ENCODE measurements around the gene LENG9.

Gene LENG9

DNA sequence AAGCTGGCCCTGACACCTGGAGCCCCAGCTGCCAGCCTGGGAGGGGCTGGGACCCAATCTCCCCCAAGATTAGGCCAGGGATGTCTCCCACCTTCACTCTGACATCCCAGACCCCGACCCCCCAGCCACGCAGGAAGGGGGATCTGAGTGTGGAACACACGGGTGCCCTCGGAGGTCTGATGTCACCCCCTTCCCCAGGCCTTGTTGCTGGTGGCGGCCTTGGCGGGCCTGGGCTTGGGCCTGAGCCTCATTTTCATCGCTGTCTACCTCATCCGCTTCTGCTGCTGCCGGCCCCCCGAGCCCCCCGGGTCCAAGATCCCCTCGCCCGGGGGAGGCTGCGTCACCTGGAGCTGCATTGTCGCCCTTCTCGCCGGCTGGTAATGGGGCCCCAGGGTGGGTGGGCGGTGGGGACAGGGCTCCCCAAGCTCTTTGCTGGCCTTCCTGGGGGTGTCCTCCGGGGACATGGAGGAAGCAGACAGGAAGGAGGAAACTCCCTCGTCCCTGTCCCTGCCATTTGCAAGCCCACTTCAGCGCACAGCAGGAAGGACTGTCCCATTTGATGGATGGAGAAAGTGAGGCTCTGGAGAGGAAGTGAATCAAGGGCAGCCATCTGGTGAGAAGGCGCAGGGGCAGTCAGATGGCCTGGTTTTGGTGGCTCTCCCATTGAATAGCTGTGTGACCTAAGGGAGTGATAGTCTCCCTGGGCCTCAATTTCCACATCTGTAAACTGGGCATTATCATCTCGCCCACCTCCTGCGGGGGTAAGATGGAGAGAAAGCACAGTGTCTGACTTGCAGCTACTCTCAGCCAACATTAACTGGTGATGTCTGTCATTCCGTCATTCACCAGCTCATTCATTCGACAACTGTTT is 44.4 kb downstream of the LENG9 start:
- no peak for DNase-seq

DNA sequence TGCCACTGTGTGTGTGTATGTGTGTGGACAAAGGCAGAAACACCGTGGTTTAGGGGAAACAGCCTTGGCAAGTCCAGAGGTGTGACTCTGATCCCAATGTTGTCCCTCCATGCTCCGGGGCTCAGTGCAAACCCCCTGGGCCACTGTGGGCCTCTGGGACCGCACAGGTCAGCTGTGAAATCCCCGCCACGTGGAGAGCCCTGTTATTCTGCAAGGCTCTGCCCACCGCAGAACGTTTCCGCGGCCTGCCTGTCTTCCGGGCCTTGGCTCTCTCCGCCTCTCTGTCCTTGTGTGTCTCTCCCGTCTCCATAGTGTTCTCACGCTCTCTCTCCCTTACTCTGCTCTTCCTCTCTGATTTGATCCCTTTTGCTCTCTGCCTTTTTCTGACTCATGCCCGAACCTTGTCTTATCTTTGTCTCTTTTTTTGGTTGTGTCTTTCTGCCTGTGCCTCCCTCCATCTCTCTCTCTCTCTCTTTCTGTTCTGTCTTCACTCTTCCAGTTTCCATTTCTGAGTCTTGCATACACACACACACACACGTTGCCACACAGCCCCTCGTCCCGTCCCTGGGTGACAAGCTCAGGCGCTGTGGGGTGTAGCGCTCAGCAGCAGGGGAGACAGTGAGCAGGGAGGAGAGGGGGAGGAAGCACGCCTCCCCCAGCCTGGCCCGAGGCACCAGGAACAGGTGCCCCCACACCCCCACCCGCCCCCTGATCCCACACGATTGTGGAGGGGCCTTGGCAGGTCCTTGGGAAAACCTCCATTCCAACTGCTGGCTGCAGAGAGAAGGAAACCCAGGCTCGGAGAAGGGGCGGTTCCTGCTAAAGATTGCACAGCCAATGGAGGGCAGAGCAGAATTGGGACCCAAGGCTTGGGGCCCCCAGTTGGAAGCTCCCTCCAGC is 45.3 kb downstream of the LENG9 start:
- peak; percentile 81 for DNase-seq

DNA sequence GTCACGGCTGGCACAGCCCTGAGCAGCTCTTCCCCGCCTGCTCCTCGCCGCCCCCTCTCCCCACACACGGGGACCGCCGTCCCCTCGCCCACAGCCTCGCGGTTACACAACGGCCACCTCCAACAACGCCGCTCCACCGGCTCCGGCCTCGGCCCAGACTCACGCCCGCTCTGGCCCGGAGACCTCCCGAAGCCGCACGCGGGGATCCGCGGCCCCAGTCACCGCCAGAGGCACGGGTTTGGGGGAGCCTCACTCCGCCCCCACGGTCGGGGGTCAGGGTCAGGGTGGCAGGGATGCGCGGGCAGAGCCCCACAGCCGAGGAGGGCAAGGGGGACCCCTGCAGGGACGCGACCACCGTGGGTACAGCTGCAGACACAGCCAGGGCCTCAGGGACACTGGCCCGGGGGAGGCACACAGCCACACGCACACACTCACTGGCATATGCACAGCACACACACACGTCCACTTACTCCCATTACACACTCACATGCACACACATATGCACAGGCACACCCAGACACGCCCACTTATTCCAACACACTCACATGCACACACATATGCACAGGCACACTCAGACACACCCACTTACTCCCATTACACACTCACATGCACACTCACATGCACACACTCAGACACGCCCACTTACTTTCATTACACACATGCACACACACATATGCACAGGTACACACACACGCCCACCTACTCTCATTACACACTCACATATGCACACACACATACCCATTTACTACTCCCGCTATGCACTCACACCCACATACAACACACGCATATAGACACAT is 46.7 kb downstream of the LENG9 start:
- DNase-seq = no peak

DNA sequence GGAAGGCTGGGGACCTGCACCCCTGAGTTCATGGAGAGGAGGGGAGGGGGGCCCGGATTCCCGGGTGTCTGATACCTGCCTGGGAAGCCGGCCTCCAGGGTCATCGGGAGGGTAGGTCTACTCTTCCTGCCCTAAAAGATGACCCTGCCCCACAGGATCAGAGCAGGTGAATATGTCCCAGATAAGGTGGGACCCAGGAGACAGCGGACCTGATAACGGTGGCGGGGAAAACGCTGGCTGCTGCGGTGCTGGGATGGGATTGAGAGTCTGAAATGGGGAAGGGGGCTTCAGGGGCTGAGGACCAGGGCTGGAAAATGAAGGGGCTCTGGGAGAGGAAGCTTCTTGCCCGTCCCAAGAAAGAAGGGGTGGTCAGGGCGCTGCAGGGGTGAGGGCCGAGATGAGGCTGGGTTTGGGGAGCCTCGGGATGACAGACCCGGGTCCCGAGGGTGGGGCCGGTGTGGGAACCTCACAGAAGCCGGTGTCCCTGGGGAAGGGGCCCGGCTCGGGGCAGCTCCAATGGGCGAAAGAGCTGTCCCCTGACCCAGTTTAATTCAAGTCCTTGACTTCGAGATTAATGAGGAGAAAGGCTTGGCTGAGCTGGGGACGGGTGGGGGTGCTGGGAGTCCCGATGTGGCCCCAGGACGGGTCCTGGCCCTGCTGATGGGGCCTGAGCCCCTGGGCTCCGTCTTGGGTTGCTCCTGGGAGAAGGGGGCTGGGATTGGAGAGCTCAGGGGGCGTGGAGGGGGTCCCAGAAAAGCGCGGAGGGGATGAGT is 47.5 kb downstream of the LENG9 start:
- no peak for DNase-seq

DNA sequence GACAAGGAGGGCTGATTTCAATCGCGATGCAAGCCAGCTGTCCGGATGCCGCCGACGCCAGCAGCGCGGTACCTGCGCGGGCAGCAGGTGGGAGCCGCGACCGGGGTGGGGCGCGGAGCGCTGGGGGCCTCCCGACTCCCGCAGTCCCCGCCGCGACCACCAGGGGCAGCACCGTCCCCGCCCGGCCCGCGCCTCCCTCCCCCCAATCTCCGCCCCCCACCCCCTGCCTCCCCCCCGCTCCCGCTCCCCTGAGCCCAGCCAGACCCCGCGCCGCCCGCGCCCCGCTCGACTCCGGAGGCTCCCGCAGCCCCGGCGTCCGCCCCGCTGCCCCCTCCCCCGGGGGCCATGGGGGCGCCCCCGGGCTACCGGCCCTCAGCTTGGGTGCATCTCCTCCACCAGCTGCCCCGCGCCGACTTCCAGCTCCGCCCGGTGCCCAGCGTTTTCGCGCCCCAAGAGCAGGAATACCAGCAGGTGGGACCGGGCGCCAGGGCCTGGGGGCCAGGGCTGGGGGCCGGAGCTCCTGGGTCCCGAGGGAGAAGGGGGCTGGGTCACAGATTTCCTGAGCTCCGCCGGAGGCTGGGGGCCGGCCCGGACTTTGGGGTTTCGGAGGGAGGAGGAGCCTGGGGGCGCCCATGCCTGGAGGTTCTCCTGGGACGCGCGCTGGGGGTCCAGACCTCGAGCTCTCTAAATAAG is 48.2 kb downstream of the LENG9 start, which contains the start of gene TTYH1:
Gene TTYH1 (plus strand): TSS at position 257 of the 693 bp plus-strand sequence. CDS start 89 bp downstream, at position 346.
- no peak for DNase-seq

DNA sequence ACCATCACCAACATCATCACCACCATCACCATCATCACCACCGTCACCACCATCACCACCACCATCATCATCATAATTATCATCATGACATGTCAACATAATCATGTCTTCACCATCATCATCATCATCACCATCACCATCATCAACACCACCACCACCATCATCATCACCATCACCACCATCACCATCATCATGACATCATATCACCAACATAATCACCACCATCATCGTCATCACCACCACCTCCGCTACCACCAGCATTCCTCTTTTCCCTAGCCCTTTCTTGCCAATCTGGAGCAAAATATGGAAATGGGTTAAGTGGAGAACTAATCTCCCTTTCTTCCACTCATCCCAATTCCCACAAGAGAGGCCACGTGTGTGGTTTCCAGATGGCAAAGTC is 49.4 kb downstream of the LENG9 start:
- DNase-seq = no peak

DNA sequence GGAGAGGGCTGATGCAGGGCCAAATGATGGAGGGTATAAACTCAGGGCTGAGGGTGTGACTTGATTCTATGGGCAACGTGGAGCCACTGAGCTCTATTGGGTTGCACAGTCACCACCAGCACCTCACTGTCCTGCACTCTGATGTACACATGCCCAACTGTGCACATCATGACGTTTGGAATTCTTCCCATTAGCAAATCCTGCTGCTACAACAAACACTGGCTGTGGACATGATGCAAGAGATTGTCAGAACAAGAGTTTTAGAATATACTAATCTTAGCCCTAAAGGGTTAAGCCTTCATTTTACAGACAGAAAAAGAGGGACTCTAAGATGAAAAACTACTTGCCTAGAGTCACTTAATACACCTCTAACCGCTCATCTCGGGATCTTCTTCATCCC is 50.7 kb downstream of the LENG9 start:
- no peak for DNase-seq

Data from GF-D8 (cell line).